Ovary (tissue), 3 donors: ENCODE measurements around the gene SDHAF1.

Experiments
- CTCF ChIP-seq, 3 donors: fragments of 450-650 bp in 2 of 3; fragments of 200-600 bp in 1 of 3; IDR thresholded peaks; one replicate each; pipeline versions ENCODE4 v1.5.1 to v1.8.0; 2016 to 2022; ENCODE audit warnings: antibody characterized with exemption in 3 of 3, mild to moderate bottlenecking in 1 of 3
- EP300 ChIP-seq: sonication (generic); formaldehyde crosslinking; IDR thresholded peaks from one replicate; pipeline ENCODE4 v1.6.1; 2017; ENCODE audit warnings: antibody characterized with exemption
- POLR2A ChIP-seq: fragments of 450-650 bp; IDR thresholded peaks from one replicate; pipeline ENCODE4 v1.6.1; 2017; ENCODE audit warnings: antibody characterized with exemption, mild to moderate bottlenecking, moderate library complexity
- donor health status: DM: no; HTN: no; CAD: no.

DNA sequence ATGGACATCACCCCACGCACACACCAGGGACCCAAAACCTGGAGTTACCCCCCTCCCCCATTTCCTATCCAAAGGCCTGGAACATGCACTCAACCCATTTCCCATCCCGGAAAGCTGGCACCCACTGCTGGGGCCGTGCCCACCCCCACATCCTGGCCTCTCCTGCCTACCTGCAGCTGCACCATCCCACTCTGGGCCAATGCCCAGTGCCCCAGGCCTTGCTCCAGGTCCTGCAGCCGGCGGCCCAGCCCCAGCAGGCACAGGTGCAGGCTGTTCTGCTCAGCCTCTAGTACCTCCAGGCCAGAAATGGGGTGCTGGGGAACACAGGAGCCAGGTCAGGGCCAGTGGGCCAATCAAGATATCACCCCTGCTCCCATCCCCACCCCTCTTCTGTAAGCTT, 12.0 kb downstream of the SDHAF1 start:
- TF ChIP-seq CTCF (IDR thresholded peaks at IDR 0.05) (no peak), POLR2A (no peak), EP300 (no peak)
